Left lung (tissue), 10 donors: ENCODE data around the gene MYO19. TPM values are rescaled to one million over a fixed set of nuclear protein-coding genes. Genes with fewer than 3 reads are reported as not detected.

Experiments used
- ATAC-seq: fragments of 200-7000 bp; cut with Tn5 transposase; one replicate; pipeline ENCODE4 v1.9.1; 2020; ENCODE audit warnings: moderate library complexity
- DNase-seq, 4 donors: peaks; one replicate each; pipeline ENCODE4 v3.0.0-alpha.2; 2013 to 2020
- H3K27ac ChIP-seq, 2 donors: fragments of 200-600 bp; sonication (generic) in 1 of 2; one replicate each; pipeline versions ENCODE4 v1.5.0 to v1.8.0; 2020 to 2021
- H3K27me3 ChIP-seq, 2 donors: fragments of 200-600 bp; sonication (generic) in 1 of 2; one replicate each; pipeline versions ENCODE4 v1.5.0 to v1.8.0; 2020 to 2021
- H3K36me3 ChIP-seq, 2 donors: fragments of 200-600 bp; sonication (generic) in 1 of 2; one replicate each; pipeline versions ENCODE4 v1.5.0 to v1.8.0; 2020 to 2021
- H3K4me1 ChIP-seq, 2 donors: fragments of 200-600 bp; one replicate each; pipeline ENCODE4 v1.8.0; 2021
- H3K4me3 ChIP-seq, 2 donors: fragments of 200-600 bp; sonication (generic) in 1 of 2; one replicate each; pipeline versions ENCODE4 v1.5.0 to v1.8.0; 2020 to 2021; ENCODE audit warnings: mild to moderate bottlenecking in 1 of 2
- H3K9me3 ChIP-seq, 2 donors: fragments of 200-600 bp; sonication (generic) in 1 of 2; one replicate each; pipeline versions ENCODE4 v1.5.0 to v1.8.0; 2020 to 2021
- CTCF ChIP-seq, 2 donors: fragments of 200-600 bp; sonication (generic) in 1 of 2; IDR thresholded peaks; one replicate each; pipeline versions ENCODE4 v1.5.0 to v1.8.0; 2021; ENCODE audit warnings: antibody characterized with exemption in 2 of 2
- intact Hi-C, 2 donors: fragments of 100-400 bp; cut with DNase I; formaldehyde crosslinking; loops; one replicate each; pipeline versions ENCODE4 v1.11.2 to v1.14.2; 2022
- polyA plus RNA-seq, 6 donors: library from polyadenylated mRNA; unstranded; fragments of 120-200 nt; gene quantifications; one replicate each; pipeline ENCODE4 v1.2.1, GENCODE V29; 2013; ENCODE audit not compliant: insufficient read length in 6 of 6
- total RNA-seq, 2 donors: library from RNA; stranded (reverse); fragmentation: NEBNext Ultra II Directional; extraction: Animal tissue kit (Norgen Biotek cat#: 25700); gene quantifications; one replicate each; pipeline ENCODE4 v1.2.1, GENCODE V29; 2021
- donor health status: DM: no; HTN: yes; CAD: no.
- donor health status: DM: no; HTN: no; CAD: no.

Gene MYO19
- total and polyA plus RNA-seq, 8 donors = 45.7 to 80.8 (median 50.8) TPM

- DNase-seq (no peak), ATAC-seq (no peak)
- no peak for TF ChIP-seq CTCF (IDR thresholded peaks at IDR 0.05)
- Histone ChIP-seq H3K9me3 (no peaks in the 10 kb centered on the region), H3K4me3 (no peak overlapping the region), H3K4me1 (peaks cover 0 to 5% of the 10 kb centered on the region in 2 donors), H3K27me3 (no peaks in the 10 kb centered on the region), H3K27ac (no peak overlapping the region), H3K36me3 (peaks cover 0 to 84% of the 10 kb centered on the region in 2 donors)
- intact Hi-C loops = no loop called here
Measured at GRCh38 chr17:36524428-36524876, 10.2 kb downstream of the MYO19 start.

- DNase-seq (no peak), ATAC-seq (no peak)
- Histone ChIP-seq H3K4me1 (no peaks in the 10 kb centered on the region), H3K27me3 (no peaks in the 10 kb centered on the region), H3K27ac (no peak overlapping the region), H3K36me3 (peaks cover 0 to 77% of the 10 kb centered on the region in 2 donors), H3K4me3 (no peak overlapping the region), H3K9me3 (no peaks in the 10 kb centered on the region)
- intact Hi-C loops = no loop called here
- TF ChIP-seq CTCF (IDR thresholded peaks at IDR 0.05) = no peak
Measured at GRCh38 chr17:36523113-36523512, 11.6 kb downstream of the MYO19 start.

GRCh38 chr17:36515837-36516236 is 18.8 kb downstream of the MYO19 start:
- no peak for TF ChIP-seq CTCF (IDR thresholded peaks at IDR 0.05)
- Histone ChIP-seq H3K4me1 (no peaks in the 10 kb centered on the region), H3K9me3 (no peaks in the 10 kb centered on the region), H3K4me3 (no peak overlapping the region), H3K27me3 (no peaks in the 10 kb centered on the region), H3K27ac (no peak overlapping the region), H3K36me3 (peaks cover 0 to 72% of the 10 kb centered on the region in 2 donors)
- intact Hi-C loops = no loop called here
- ATAC-seq = no peak
- no peak for DNase-seq

- Histone ChIP-seq H3K27ac (no peak overlapping the region), H3K4me1 (no peaks in the 10 kb centered on the region), H3K36me3 (peaks cover 0 to 75% of the 10 kb centered on the region in 2 donors), H3K9me3 (no peaks in the 10 kb centered on the region), H3K27me3 (no peaks in the 10 kb centered on the region), H3K4me3 (no peak overlapping the region)
- DNase-seq (no peak), ATAC-seq (no peak)
- intact Hi-C loops = no loop called here
- TF ChIP-seq CTCF (IDR thresholded peaks at IDR 0.05) = no peak
Measured at GRCh38 chr17:36514856-36515255, 19.8 kb downstream of the MYO19 start.

- H3K4me1 ChIP-seq = no peaks in the 10 kb centered on the region
- no peak overlapping the region for H3K27ac ChIP-seq
- no peaks in the 10 kb centered on the region for H3K9me3 ChIP-seq
- ATAC-seq = no peak
- H3K36me3 ChIP-seq = peaks cover 0 to 79% of the 10 kb centered on the region in 2 donors
- intact Hi-C loops = no loop called here
- no peaks in the 10 kb centered on the region for H3K27me3 ChIP-seq
- DNase-seq = no peak
- H3K4me3 ChIP-seq = no peak overlapping the region
- TF ChIP-seq CTCF (IDR thresholded peaks at IDR 0.05) = no peak
Measured at GRCh38 chr17:36512641-36513040, 22.0 kb downstream of the MYO19 start.
